SIG-M5 treated with dmso at 0.1 percent for 504 hours (cell line): ENCODE measurements around the gene TMEM138.
A peak's percentile ranks its signal among the peaks of the same experiment; 100 is the strongest.

Source experiments
- DNase-seq: peaks from one replicate; lab custom pipeline; 2025; ENCODE audit not compliant: unreplicated experiment; lab: John Stamatoyannopoulos, UW

TMEM138 gene

DNA sequence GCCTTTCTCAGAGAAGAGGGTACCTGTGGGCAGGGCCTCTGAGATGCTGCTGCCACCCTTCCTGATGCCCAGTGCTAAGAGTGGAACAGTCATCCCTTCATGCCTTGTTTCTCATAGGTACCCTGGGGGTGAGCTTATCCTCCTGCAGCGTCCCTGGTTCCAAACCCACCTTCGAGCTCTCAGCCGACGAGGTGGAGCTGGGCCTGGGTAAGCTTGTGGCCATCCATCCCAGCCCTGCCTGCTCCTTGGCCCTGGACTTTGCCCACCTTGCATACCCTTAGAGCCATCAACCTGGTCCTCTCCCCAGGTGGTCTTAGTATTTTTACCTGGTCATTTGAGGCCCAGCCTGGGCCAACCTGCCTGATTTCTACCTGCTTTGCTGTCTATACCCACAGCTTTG, 20.5 kb upstream of the TMEM138 start:
- DNase-seq: no peak

DNA sequence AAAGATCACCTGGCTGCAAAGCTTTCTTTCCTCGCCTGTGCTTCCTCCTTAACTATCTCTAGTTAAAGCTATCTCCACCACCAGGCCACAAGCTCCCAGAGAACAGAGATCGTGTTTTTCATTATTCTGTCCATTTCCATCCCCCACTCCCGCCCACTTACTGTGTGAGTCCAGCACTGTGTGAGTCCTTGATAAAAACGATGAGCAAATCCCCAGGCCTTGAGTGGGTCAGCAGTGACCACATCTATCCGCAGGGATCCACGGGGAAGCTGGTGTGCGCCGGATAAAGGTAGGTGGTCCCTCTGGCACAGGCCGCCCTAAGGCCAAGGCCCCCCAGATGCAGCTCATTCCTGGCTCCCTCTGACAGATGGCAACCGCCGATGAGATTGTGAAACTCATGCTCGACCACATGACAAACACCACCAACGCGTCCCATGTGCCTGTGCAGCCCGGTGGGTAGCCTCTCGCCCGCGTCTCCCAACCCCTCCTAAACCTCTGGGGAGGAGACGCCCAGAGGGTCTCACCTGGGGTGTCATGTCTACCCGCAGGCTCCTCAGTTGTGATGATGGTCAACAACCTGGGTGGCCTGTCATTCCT, 19.9 kb upstream of the TMEM138 start:
- no peak for DNase-seq

GRCh38 chr11:61343792-61344745, 18.1 kb upstream of the TMEM138 start:
- DNase-seq: no peak

DNA sequence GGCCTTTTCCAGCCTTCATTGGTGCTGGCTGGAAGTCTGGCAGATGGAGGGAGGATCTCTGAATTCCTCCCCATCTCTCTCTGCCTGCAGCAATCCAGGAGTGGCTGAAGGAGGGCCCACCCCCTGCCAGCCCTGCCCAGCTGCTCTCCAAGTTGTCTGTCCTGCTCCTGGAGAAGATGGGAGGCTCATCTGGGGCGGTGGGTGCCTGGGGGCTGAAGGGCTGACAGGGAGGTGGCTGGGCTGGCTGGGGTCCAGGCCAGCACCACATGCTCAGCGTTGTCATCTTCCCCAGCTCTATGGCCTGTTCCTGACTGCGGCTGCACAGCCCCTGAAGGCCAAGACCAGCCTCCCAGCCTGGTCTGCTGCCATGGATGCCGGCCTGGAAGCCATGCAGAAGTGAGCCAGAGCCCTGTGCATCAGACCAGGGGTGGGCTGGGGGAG, 17.0 kb upstream of the TMEM138 start:
- no peak for DNase-seq

DNA sequence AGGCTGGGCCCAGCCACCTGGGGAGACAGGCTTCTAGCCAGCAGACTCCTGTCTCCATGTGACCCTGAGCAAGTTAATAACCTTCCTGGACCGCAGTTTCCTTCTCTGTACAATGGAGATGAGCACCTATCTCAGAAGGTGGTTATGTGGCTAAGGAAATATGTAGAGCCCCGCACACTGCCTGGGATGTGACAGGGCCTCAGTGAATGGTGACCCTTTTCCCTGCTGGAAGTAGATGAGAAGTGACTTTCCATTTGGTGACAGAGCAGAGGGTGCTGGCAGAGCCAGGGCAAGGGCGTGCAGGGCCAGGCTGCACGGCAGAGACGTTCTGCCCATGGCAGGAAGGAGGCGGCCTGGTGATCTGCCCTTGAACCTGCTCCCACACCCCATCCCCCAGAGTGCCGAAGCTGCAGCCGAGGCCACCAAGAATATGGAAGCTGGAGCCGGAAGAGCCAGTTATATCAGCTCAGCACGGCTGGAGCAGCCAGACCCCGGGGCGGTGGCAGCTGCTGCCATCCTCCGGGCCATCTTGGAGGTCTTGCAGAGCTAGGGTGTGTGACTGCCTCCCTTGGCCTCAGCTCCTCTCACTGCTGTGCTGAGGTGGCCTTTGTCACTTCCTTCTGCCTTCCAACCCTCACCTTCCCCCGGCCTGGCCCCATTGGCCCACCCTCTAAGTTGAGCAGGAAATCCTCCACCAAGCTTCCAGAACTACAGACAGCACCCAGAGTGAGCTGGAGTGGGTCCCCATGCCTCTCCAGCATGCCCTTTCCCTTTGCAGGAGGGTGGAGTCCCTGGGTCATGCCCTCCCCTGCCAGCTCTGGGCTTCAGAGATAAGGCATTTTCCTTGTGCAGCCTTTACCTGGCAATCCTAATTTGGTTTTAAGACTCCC, 16.0 kb upstream of the TMEM138 start:
- DNase-seq: no peak

- DNase-seq: no peak
Measured at GRCh38 chr11:61347916-61348461, 14.2 kb upstream of the TMEM138 start.

- DNase-seq: no peak
Measured at GRCh38 chr11:61349189-61349751, 12.9 kb upstream of the TMEM138 start.

DNA sequence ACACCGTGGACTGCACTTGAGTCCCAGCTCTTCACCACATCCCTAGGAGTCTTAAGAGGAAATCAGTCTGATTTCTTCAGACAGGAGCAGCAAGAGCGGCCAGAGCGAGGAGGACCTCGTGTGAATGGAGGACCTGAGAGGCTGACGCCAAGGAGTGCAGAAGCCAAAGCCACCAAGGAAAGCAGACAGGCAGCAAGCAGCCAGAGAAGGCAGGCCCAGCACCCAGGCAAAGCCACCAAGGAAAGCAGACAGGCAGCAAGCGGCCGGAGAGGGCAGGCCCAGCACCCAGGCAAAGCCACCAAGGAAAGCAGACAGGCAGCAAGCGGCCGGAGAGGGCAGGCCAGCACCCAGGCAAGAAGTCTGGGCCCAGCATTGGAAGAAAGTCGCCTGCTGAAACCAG, 12.3 kb upstream of the TMEM138 start:
- no peak for DNase-seq

- no peak for DNase-seq
Measured at GRCh38 chr11:61350336-61350735, 11.8 kb upstream of the TMEM138 start.

DNA sequence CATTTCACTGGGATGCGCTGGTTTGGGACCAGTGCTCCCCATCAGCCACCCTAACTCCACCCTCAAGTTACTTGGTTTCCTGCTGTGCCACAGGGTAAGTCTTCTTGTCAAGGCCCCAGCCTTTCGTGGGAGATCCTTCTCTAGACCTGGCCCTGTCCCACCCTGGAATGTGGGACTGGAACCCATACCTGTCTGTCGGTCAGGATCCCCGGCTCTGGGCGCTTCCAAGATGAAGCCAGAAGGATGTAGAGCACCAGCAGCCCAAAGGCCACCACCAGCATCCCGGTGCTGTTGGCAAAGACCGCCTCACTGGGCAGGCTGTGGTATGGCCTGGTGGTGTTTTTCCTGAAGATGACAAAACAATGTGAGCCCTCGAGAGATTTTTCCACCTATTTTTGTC, 11.4 kb upstream of the TMEM138 start:
- DNase-seq: no peak

DNA sequence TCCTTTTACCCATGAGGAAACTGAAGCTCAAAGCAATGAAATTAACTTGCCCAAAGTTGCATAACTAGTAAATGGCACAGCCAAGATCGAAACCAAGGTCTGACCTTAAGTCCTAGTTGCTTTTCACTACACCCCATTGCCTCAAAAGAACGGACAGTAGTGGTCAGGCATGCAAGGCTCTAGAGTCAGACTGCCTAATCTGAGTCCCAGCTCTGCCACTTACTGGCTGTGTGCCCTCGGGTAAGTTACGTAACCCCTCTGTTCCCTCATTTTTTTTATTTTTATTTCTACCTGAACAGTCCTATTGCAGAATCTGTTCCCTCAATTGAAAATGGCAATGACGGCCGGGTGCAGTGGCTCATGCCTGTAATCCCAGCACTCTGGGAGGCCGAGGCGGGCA, 10.1 kb upstream of the TMEM138 start:
- no peak for DNase-seq

DNA sequence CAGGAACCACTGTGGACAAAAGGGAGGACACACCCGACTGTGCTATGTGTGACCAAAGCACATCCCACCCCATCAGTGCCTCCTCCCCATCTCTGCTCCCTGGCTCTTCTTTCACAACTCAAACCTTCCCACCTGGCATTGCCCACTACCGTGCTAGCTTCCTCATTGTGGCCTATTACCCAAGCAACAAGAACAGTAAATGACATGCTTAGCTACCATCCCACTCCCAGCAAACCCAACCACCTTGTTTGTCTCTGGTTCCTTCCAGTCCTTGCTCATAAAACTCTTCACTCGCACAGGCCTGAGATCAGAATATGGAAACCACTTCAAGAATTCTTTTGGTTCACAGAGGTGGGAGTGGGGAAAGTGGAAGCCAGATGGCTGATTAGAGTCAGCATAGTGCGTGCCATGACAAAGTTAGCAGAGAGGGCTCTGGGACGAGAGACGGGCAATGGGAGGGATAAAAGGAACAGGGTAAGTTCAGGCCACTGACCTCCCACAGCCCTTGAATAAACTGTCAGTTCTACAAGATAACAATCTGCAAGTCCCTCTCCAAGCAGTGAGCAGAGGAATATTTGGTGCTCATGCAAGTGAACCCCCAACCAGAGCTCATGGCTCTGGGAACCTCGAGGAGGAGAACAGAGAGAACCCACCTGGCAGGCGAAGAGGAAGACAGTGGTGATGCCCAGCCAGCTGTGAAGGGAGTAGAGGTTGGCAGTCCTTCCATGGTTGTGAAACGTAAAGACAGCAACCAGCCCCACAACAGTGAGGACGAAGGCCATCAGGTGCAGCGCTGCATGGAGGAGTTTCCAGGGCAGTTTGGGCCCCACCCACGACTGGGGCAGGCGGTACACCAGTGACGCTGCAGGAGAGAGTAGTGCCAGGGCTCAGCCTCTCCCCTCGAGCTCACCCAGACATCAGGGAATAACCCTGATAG, 8.8 kb upstream of the TMEM138 start:
- peak; percentile 37 for DNase-seq

DNA sequence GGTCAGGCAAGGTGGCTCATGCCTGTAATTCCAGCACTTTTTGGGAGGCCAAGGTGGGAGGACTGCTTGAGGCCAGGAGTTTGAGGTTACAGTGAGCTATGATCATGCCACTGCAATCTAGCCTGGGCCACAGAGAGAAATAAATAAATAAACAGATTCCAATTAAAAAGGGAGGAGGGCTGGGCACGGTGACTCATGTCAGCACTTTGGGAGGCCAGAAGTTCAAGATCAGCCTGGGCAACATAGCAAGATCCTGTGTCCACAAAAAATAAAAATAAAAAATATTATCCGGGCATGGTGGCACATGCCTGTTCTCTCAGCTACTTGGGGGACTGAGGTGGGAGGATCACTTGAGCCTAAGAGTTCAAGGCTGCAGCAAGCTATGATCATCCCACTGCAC, 8.0 kb upstream of the TMEM138 start:
- DNase-seq: no peak

- no peak for DNase-seq
Measured at GRCh38 chr11:61356706-61357105, 5.5 kb upstream of the TMEM138 start.

DNA sequence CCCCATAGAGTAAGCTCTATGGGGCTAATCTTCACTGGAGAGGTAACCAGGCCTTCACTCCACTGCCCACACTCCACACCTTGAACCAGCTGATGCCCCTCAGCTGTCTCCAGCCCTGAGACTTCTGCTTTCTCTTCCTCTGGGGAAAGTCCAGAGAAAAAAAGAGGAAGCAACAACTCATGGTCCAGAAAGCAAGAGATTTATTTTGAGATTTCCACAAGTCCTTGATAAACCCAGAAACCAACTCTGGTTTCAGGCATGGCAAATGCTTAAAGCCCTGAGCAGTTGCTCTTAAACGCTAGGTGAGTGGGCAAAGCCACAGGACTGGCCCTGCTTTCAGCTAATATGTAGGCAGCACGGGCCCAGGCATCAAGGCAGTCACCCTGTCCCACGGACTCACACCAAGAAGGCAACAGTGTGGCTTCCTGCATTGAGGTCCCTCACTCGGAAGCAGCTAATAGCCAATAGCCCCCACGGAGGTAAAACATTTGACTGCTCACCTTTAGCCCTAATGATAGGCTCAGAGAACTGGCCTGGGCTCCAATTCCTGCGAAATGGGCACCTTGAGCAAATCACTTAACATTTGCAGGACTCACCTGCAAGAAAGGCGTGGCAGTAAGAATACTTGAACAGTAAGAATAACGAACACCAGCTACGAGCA, 4.8 kb upstream of the TMEM138 start:
- DNase-seq: peak; percentile 62

DNA sequence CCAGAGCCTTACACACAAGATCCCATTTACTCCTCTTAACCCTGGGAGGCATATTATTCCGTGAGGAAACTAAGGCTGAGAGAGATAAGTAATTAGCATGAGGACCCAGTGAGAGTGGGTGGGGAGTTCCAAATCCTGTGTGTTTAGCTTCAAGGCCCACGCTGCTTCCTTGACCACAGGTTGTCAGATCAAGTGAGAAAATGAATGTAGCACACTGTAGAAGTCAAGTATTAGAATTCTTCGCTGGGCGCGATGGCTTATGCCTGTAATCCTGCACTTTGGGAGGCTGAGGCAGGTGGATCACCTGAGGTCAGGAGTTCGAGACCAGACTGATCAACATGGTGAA, 4.3 kb upstream of the TMEM138 start:
- DNase-seq: no peak

- no peak for DNase-seq
Measured at GRCh38 chr11:61358566-61358965, 3.6 kb upstream of the TMEM138 start.

DNA sequence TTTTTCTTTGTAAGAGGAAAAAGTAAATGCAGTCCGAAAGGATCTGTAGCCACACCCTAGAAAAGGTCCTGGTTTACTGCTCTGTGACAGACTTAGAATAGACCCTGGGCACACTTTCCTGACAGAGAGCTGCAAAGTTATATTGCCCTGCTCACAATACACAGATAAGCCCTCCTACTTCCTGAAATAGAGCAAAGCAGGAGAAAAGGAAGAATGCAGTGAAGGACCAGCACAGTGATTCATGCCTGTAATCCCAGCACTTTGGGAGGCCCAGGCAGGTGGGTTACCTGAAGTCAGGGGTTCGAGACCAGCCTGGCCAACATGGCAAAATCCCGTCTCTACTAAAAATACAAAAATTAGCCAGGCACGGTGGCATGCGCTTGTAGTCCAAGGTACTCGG, 2.7 kb upstream of the TMEM138 start:
- DNase-seq: no peak

- DNase-seq: no peak
Measured at GRCh38 chr11:61361237-61361740, 885 bp upstream of the TMEM138 start.
